KMS-11 (cell line): ENCODE results near the gene ADGRG2.

Experiments
- H2AFZ ChIP-seq: fragments of 200-600 bp; sonication (generic); 2 replicates; pipeline ENCODE4 v1.6.1; 2016; ENCODE audit warnings: antibody characterized with exemption, mixed run types, low read depth
- H3K27ac ChIP-seq: fragments of 200-600 bp; sonication (generic); 2 replicates; pipeline ENCODE4 v1.6.1; 2016; ENCODE audit warnings: mild to moderate bottlenecking, mixed run types
- H3K27me3 ChIP-seq: fragments of 200-600 bp; sonication (generic); 2 replicates; pipeline ENCODE4 v1.6.1; 2017; ENCODE audit warnings: mild to moderate bottlenecking, low read depth, mixed run types, moderate library complexity; ENCODE audit not compliant: insufficient read depth
- H3K36me3 ChIP-seq: fragments of 200-600 bp; sonication (generic); 2 replicates; pipeline ENCODE4 v1.6.1; 2017; ENCODE audit warnings: mild to moderate bottlenecking, mixed run types; ENCODE audit not compliant: insufficient read depth
- H3K4me1 ChIP-seq: fragments of 200-600 bp; sonication (generic); 2 replicates; pipeline ENCODE4 v1.6.1; 2016; ENCODE audit warnings: mild to moderate bottlenecking, low read depth, mixed run types; ENCODE audit not compliant: poor library complexity, severe bottlenecking
- H3K4me2 ChIP-seq: fragments of 200-600 bp; sonication (generic); 2 replicates; pipeline ENCODE4 v1.7.0; 2016; ENCODE audit warnings: mild to moderate bottlenecking, mixed run types
- H3K4me3 ChIP-seq: fragments of 200-600 bp; sonication (generic); IDR thresholded peaks from 2 replicates; pipeline ENCODE4 v1.6.1; 2017; ENCODE audit warnings: low read depth, low read length, mixed read lengths; ENCODE audit not compliant: insufficient read depth
- H3K79me2 ChIP-seq: fragments of 200-600 bp; sonication (generic); 2 replicates; pipeline ENCODE4 v1.6.1; 2016; ENCODE audit warnings: low read depth, mixed run types; ENCODE audit not compliant: insufficient read depth
- H3K9ac ChIP-seq: fragments of 200-600 bp; sonication (generic); 2 replicates; pipeline ENCODE4 v1.6.1; 2016; ENCODE audit warnings: mild to moderate bottlenecking, mixed run types
- H4K20me1 ChIP-seq: fragments of 200-600 bp; sonication (generic); 2 replicates; pipeline ENCODE4 v1.6.1; 2016; ENCODE audit warnings: mild to moderate bottlenecking, mixed run types; ENCODE audit not compliant: insufficient read depth
- CTCF ChIP-seq: fragments of 200-600 bp; sonication (generic); conservative IDR thresholded peaks from 2 replicates; pipeline ENCODE4 v1.6.1; 2017; ENCODE audit warnings: low read depth, mild to moderate bottlenecking, antibody characterized with exemption, low read length, moderate library complexity, mixed read lengths

The ADGRG2 gene

GRCh38 chrX:19097553-19098283 lies 24.6 kb downstream of the ADGRG2 start:
- Histone ChIP-seq H2AFZ (no peak overlapping the region), H3K4me3 (no peak overlapping the region), H3K36me3 (no peaks in the 10 kb centered on the region), H3K79me2 (no peaks in the 10 kb centered on the region), H3K27ac (no peak overlapping the region), H3K4me2 (no peak overlapping the region), H3K9ac (no peak overlapping the region), H3K27me3 (no peaks in the 10 kb centered on the region), H3K4me1 (no peaks in the 10 kb centered on the region), H4K20me1 (no peaks in the 10 kb centered on the region)
- no peak for TF ChIP-seq CTCF

GRCh38 chrX:19096586-19096985 lies 25.7 kb downstream of the ADGRG2 start:
- H3K4me2 ChIP-seq, result no peak overlapping the region
- no peak overlapping the region for H2AFZ ChIP-seq
- TF ChIP-seq CTCF, result no peak
- H3K27me3 ChIP-seq, result no peaks in the 10 kb centered on the region
- H3K9ac ChIP-seq, result no peak overlapping the region
- no peaks in the 10 kb centered on the region for H3K36me3 ChIP-seq
- no peak overlapping the region for H3K4me3 ChIP-seq
- no peaks in the 10 kb centered on the region for H4K20me1 ChIP-seq
- H3K4me1 ChIP-seq, result no peaks in the 10 kb centered on the region
- no peak overlapping the region for H3K27ac ChIP-seq
- no peaks in the 10 kb centered on the region for H3K79me2 ChIP-seq

- no peak overlapping the region for H3K27ac ChIP-seq
- TF ChIP-seq CTCF, result no peak
Observed at GRCh38 chrX:19094654-19095053, 27.6 kb downstream of the ADGRG2 start.

GRCh38 chrX:19091596-19091995 lies 30.7 kb downstream of the ADGRG2 start:
- Histone ChIP-seq H3K27me3 (no peaks in the 10 kb centered on the region), H2AFZ (no peak overlapping the region), H3K4me1 (no peaks in the 10 kb centered on the region), H3K27ac (no peak overlapping the region), H3K79me2 (no peaks in the 10 kb centered on the region), H4K20me1 (no peaks in the 10 kb centered on the region), H3K4me3 (no peak overlapping the region), H3K4me2 (no peak overlapping the region), H3K9ac (no peak overlapping the region), H3K36me3 (no peaks in the 10 kb centered on the region)
- no peak for TF ChIP-seq CTCF

More at GRCh38 chrX:19094654-19095053, 27.6 kb downstream of the ADGRG2 start:
- no peaks in the 10 kb centered on the region for H3K27me3 ChIP-seq
- H3K79me2 ChIP-seq, result no peaks in the 10 kb centered on the region
- no peaks in the 10 kb centered on the region for H4K20me1 ChIP-seq
- H2AFZ ChIP-seq, result no peak overlapping the region
- no peaks in the 10 kb centered on the region for H3K4me1 ChIP-seq
- no peak overlapping the region for H3K9ac ChIP-seq
- no peak overlapping the region for H3K4me3 ChIP-seq
- no peak overlapping the region for H3K4me2 ChIP-seq
- no peaks in the 10 kb centered on the region for H3K36me3 ChIP-seq
